GM23248 (cell line): ENCODE results near the gene MGAT4B.

Experiments used
- EZH2 ChIP-seq: fragments of 200-600 bp; sonication (generic); IDR thresholded peaks from 2 replicates; pipeline ENCODE4 v1.6.1; 2018; ENCODE audit warnings: antibody characterized with exemption, mild to moderate bottlenecking; ENCODE audit not compliant: insufficient read depth, poor library complexity, severe bottlenecking
- EZH2phosphoT487 ChIP-seq: fragments of 200-600 bp; sonication (generic); IDR thresholded peaks from 2 replicates; pipeline ENCODE4 v1.6.1; 2018; ENCODE audit warnings: antibody characterized with exemption, moderate library complexity, mild to moderate bottlenecking, low read depth; ENCODE audit not compliant: insufficient read depth

DNA sequence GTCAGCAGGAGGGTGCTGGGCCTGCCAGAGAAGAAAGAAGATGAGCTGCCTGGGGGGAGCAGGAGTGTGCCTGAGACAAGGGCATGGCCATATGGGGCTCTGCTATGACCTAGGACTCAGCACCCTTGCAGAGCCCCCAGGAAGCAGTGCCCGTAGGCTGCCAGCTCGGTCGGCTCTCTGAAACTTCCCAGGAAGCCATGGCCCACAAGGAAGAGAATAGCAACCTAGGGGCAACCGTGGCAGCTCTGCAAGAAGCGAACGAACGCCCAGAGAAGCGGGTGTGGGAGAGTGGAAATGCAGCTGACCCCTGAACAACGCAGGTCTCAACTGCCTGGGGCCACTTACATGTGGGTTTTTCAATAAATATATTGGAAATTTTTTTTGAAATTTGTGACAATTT is 23.5 kb downstream of the MGAT4B start:
- TF ChIP-seq EZH2phosphoT487 (no peak), EZH2 (no peak)
